Endometrium (tissue), 2 donors: ENCODE measurements around the gene ALDH1A3.

ENCODE experiments used
- FAIRE-seq: peaks from 2 replicates; lab custom pipeline; 2012; peaks lifted over from hg19 to GRCh38; lab: Jason Lieb, UNC
- donor health status: control.
- donor health status: control.

ALDH1A3 gene

DNA sequence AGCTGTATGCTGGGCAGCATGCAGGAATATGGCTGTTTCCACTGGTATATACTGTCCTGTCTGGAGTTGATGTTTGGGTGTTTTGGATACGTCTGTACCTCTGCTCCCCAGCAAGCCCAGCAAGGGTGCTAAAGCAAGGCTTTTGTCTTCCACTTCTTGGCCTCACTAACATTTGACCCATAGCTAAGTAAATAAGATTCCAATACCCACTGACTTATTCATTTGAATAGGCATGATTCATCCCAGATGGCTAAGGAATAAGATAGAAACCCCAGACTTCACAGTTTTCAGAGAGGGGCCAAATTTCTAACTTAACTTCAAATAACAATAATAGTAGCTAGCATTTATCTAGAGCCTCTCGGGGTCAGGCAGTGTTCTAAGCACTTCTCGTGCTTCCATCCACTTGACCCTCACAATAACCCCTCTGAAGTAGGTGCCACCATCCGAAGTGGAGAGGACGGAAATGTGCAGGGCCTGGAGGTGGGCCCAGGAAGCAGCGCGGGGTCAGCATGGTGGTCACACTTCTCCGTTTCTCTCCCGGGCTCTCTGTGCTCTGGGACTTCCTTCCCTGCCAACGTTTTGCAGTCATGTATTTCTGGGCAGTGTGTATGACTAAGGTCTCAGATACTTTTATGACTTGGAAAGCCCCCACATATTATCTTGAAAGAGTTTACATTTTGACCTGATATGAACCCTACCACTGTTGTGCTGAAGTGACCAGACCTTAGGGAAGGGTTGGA lies 78.9 kb downstream of the ALDH1A3 start:
- no peak for FAIRE-seq

DNA sequence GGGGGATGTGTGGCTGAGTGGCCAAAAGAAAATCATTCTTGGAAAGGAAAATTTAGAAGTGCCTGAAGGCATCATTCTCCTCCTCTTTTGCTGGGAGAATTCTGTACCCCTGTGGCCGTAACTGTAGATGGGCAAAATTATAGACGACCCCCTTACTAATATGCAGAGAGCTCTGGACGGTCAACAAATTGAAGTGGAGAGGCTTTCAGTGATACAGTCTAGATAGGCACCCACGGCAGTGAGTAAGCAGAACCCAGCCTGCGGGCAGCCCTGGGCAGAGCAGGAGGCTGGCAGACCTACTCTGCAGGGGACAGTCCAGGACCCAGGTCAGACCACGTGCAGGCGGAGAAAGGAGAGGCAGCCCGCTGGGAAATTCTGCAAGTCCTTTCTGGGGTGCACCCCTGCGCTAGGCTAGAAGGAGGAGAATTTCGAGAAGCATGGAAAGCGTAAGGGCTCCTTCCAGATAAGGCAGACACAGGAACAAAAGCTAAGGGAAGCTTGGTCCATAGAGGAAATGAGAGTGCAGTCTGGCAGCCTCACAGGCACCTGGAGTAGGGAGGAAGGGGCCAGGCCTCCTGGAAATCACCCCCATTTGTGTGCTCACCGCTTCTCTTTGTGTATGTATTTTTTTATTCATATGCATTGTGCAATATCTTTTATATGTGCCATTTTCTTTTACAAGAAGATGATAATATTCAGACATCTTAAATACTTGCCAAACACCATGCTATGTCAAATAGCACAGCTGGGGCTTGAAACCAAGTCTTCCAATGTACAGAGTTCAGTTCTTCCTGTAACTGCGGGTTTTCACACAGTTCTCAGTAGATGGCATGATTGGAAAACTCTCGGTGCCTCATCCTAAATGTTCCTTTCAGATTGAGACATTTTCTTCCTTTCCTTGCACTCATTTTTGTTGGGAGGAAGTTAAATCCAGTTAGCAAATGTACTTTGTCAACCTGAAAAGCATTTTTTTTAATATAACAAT lies 79.7 kb downstream of the ALDH1A3 start:
- no peak for FAIRE-seq
